ENCODE measurements around the gene LRRC55. TPM values are rescaled to one million over a fixed set of nuclear protein-coding genes. Genes with fewer than 3 reads are reported as not detected.

Gene LRRC55
- total RNA-seq, 4 donors from 2014 or later: not detected

DNA sequence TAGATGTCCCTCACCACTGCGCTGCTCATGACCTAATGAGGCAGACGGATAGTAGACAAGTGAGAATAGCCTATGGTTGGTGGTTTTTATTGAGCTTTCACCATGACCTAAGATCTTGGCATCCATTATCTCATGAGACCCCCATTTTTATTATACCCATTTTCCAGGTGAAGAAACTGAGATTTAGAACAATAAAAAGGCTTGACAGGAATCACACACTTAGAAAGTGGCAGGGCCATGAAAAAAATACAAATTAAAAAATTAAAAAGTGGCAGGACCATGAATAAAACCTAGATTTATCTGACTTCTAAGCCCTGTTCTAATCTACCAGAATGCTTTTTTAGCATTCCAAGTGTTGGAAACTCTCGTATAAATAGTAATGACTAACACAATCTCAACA lies 1.1 kb downstream of the LRRC55 start:
- TF ChIP-seq, protein P1, sequence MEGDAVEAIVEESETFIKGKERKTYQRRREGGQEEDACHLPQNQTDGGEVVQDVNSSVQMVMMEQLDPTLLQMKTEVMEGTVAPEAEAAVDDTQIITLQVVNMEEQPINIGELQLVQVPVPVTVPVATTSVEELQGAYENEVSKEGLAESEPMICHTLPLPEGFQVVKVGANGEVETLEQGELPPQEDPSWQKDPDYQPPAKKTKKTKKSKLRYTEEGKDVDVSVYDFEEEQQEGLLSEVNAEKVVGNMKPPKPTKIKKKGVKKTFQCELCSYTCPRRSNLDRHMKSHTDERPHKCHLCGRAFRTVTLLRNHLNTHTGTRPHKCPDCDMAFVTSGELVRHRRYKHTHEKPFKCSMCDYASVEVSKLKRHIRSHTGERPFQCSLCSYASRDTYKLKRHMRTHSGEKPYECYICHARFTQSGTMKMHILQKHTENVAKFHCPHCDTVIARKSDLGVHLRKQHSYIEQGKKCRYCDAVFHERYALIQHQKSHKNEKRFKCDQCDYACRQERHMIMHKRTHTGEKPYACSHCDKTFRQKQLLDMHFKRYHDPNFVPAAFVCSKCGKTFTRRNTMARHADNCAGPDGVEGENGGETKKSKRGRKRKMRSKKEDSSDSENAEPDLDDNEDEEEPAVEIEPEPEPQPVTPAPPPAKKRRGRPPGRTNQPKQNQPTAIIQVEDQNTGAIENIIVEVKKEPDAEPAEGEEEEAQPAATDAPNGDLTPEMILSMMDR (IDR thresholded peaks at IDR 0.05): no peak
- no peak for ATAC-seq (ENCODE audit: low FRiP score)
- DNase-seq (ENCODE audit: low spot score): no peak

DNA sequence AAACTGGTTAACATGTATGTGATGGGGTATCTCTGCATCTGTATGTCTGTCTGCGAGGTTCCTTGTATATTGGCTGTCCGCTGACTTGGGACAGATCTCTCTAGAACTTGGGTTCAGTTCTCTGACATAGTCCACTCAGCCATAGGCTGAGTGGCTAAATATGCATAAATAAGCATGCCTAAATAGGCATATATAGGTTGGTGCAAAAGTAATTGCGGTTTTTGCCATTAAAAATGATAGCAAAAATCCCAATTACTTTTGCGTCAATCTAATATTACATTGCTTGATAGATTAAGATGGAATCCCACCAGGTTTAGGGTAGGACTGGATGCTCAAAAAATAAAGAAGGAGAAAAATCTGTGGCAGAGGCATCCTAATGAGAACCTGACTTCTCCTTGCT lies 8.8 kb downstream of the LRRC55 start:
- ATAC-seq (ENCODE audit: low FRiP score) (no peak), DNase-seq (ENCODE audit: low spot score) (no peak)
- TF ChIP-seq, protein P1 (IDR thresholded peaks at IDR 0.05): no peak

DNA sequence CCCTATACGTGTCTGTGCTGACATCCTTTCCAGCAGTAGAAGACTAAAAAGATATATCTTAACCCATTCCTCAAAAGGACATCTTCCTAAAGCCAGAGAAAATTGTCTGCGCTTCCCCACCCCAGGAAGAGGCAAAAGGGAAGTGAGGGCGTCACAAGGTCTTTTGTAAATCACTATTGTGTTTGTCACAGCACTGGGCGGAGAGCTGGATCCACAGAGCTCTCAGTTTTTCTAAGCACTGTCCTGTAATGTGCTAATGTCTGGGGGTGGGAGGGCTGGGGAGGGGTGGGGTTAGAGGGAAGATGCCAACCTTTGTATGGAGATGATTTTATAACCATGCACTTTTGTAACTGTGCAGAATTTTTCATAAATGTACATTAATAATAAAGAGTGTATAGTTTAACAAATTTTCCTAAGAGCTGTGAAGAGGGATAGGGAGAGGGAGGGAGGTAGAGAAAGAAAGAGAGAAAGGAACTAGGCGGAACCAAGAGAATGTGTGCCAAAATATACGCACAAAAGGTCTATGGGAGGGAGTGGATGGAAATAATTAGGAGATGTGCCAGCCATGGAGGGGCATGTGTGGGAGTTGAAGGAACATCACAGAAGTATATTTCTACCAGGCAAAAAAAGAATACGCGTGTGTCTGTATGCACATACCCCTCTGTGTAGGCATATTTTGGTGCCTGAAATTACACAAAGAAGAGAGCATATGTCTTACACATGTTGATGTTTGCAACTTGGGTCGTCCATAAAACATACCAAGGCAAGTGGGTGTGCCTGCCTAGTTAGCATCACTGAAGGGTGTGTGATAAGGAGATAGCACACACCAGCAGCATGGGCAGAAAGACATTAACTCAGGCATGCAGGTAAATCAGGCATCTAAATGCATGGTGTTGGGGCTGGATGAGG lies 9.8 kb downstream of the LRRC55 start:
- DNase-seq (ENCODE audit: low spot score): no peak

DNA sequence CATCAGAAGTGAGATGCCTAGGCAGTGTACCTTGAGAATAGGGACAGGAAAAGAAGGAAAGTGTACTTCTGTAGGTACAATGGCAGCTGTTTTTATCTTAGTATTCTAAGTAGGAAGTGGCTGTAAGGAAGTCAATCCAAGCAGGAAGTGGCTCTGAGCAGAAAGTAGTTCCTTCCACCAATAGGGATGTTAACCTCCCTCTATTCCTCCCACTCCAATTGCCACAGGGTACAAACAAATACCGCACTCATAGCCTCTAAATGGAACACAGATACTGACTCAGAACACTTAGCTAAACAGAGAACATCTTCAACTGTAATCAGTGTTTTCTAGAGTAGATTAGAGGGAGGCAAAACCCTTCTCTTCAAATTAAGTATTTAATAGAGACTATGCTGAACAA lies 10.6 kb downstream of the LRRC55 start:
- DNase-seq (ENCODE audit: low spot score) (no peak), ATAC-seq (ENCODE audit: low FRiP score) (no peak)
- TF ChIP-seq, protein P1 (IDR thresholded peaks at IDR 0.05): no peak

More for the DNA sequence above, 9.8 kb downstream of the LRRC55 start:
- no peak for ATAC-seq (ENCODE audit: low FRiP score)
- TF ChIP-seq, protein P1 (IDR thresholded peaks at IDR 0.05): no peak

DNA sequence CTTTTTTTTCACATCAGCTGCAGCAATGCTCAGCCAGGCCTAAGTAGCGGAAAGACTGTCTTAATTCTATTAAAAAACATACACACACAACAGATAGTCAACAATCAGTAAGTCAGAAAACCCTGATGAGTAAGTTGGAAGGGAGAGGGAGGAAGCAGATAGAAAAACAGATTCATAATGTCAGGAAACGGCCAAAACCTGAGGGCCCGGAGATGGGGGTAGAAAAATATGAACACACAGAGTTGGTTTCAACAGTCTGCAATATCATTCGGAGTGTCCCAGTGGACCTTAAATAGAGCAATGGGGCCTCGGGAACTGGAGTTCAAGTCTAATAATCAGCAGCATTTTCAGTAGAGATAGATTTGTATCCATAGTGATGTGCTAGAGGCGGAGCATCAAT lies 14.8 kb downstream of the LRRC55 start:
- DNase-seq (ENCODE audit: low spot score): no peak
- no peak for ATAC-seq (ENCODE audit: low FRiP score)
- TF ChIP-seq, protein P1 (IDR thresholded peaks at IDR 0.05): no peak

DNA sequence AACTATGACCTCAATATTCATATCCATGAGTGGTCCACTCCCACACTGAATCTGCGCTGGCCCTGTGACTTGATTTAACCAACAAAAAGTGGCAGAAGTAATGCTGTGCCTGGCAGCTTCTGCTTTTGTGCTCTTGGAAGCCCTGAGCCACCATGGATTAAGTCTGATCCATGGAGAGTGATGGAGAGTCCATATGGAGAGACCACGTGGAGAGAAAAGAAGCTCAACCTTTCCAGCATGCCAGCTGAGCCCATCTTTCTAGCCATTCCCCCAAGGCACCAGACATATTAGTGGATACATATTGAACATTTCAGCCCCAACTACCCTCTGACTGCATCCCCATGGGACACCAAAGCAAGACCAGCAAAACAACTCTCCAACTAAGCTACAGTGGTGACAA lies 16.0 kb downstream of the LRRC55 start:
- ATAC-seq (ENCODE audit: low FRiP score) (no peak), DNase-seq (ENCODE audit: low spot score) (no peak)
- TF ChIP-seq, protein P1 (IDR thresholded peaks at IDR 0.05): no peak

DNA sequence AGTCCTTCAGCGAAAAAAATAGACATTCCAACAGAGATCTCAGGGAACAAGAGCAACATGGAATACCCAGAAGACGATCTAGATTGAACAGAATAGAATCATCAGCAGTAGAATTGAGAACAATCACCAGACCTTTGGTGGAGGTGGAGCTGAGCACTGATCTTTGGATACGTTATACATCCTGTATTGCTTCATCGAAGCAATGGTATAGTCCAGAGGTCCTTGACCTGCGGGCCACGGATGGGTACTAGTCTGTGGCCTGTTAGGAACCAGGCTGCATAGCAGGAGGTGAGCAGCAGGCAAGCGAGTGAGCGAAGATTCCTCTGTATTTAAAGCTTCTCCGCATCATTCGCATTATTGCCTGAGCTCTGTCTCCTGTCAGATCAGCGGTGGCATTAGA lies 17.6 kb downstream of the LRRC55 start:
- no peak for DNase-seq (ENCODE audit: low spot score)
- no peak for ATAC-seq (ENCODE audit: low FRiP score)
- TF ChIP-seq, protein P1 (IDR thresholded peaks at IDR 0.05): no peak
